ENCODE measurements around the gene RAI14. TPM values are rescaled to one million over a fixed set of nuclear protein-coding genes. Genes with fewer than 3 reads are reported as not detected.
A peak's percentile ranks its signal among the peaks of the same experiment; 100 is the strongest.
"Not testable (repeated sequence)": the region's sequence is repeated elsewhere in the genome, so short reads cannot be mapped to it uniquely, and the experiment has no call there.

The RAI14 gene
- total RNA-seq, 2 donors from 2014 or later, result 70.7 to 80.1 TPM

GRCh38 chr5:34755926-34756325 lies 99.8 kb downstream of the RAI14 start:
- no peak overlapping the region for H3K4me3 ChIP-seq
- peak overlapping the region; percentile 43 to 56 for H3K27ac ChIP-seq
- DNase-seq (ENCODE audit: low spot score), result no peak

GRCh38 chr5:34756781-34757624 lies 100.9 kb downstream of the RAI14 start:
- peak overlapping the region; percentile 43 to 56 for H3K27ac ChIP-seq
- ATAC-seq (ENCODE audit: insufficient number of reproducible peaks, low FRiP score, low read depth) (peak; percentile 24), DNase-seq (ENCODE audit: low spot score) (no peak)
- no peaks in the 10 kb centered on the region for H3K9me3 ChIP-seq
- H3K4me1 ChIP-seq (ENCODE audit: control insufficient read depth in 1 of 2, low read depth in 2 of 2), result peaks cover 10 to 18% of the 10 kb centered on the region in 2 donors
- TF ChIP-seq CTCF (IDR thresholded peaks at IDR 0.05), result no peak
- no peak overlapping the region for H3K4me3 ChIP-seq
- H3K36me3 ChIP-seq, result peaks cover 5% of the 10 kb centered on the region
- H3K27me3 ChIP-seq (replicated peaks; ENCODE audit: insufficient read depth), result no peaks in the 10 kb centered on the region

More at GRCh38 chr5:34755926-34756325, 99.8 kb downstream of the RAI14 start:
- no peaks in the 10 kb centered on the region for H3K9me3 ChIP-seq
- no peak for TF ChIP-seq CTCF (IDR thresholded peaks at IDR 0.05)
- peaks cover 1% of the 10 kb centered on the region for H3K36me3 ChIP-seq
- no peaks in the 10 kb centered on the region for H3K27me3 ChIP-seq (replicated peaks; ENCODE audit: insufficient read depth)
- H3K4me1 ChIP-seq (ENCODE audit: control insufficient read depth in 1 of 2, low read depth in 2 of 2), result peaks cover 9 to 18% of the 10 kb centered on the region in 2 donors
- no peak for ATAC-seq (ENCODE audit: insufficient number of reproducible peaks, low FRiP score, low read depth)

- DNase-seq (ENCODE audit: low spot score), result no peak
- Histone ChIP-seq H3K4me1 (ENCODE audit: control insufficient read depth in 1 of 2, low read depth in 2 of 2) (peaks cover 20 to 31% of the 10 kb centered on the region in 2 donors), H3K9me3 (no peaks in the 10 kb centered on the region), H3K27ac (no peak overlapping the region), H3K4me3 (no peak overlapping the region), H3K27me3 (replicated peaks; ENCODE audit: insufficient read depth) (no peaks in the 10 kb centered on the region), H3K36me3 (peaks cover 5% of the 10 kb centered on the region)
- TF ChIP-seq CTCF (IDR thresholded peaks at IDR 0.05), result no peak
- ATAC-seq (ENCODE audit: insufficient number of reproducible peaks, low FRiP score, low read depth), result no peak
Observed at GRCh38 chr5:34758514-34758913, 102.4 kb downstream of the RAI14 start.

GRCh38 chr5:34759213-34759612 lies 103.1 kb downstream of the RAI14 start:
- not testable (repeated sequence) for H3K27ac ChIP-seq; H3K36me3 ChIP-seq; H3K27me3 ChIP-seq (replicated peaks; ENCODE audit: insufficient read depth); H3K9me3 ChIP-seq; ATAC-seq (ENCODE audit: insufficient number of reproducible peaks, low FRiP score, low read depth); DNase-seq (ENCODE audit: low spot score); H3K4me3 ChIP-seq
- H3K4me1 ChIP-seq (ENCODE audit: control insufficient read depth in 1 of 2, low read depth in 2 of 2), result peaks cover 20 to 31% of the 10 kb centered on the region in 2 donors

GRCh38 chr5:34765662-34766061 lies 109.5 kb downstream of the RAI14 start:
- H3K27ac ChIP-seq, result no peak overlapping the region
- DNase-seq (ENCODE audit: low spot score), result no peak
- no peaks in the 10 kb centered on the region for H3K27me3 ChIP-seq (replicated peaks; ENCODE audit: insufficient read depth)
- H3K9me3 ChIP-seq, result no peaks in the 10 kb centered on the region
- no peak for TF ChIP-seq CTCF (IDR thresholded peaks at IDR 0.05)
- H3K4me1 ChIP-seq (ENCODE audit: control insufficient read depth in 1 of 2, low read depth in 2 of 2), result peaks cover 13 to 14% of the 10 kb centered on the region in 2 donors
- no peak overlapping the region for H3K4me3 ChIP-seq
- no peak for ATAC-seq (ENCODE audit: insufficient number of reproducible peaks, low FRiP score, low read depth)
- H3K36me3 ChIP-seq, result peaks cover 15% of the 10 kb centered on the region
